Fibroblast of pulmonary artery (primary cell): ENCODE results near the gene CSRP1.
A peak's percentile ranks its signal among the peaks of the same experiment; 100 is the strongest.

Experiments
- DNase-seq: peaks from one replicate; pipeline ENCODE4 v3.0.0-alpha.2; 2010; ENCODE audit warnings: low read depth
- H3K4me3 ChIP-seq: replicated peaks from 2 replicates; pipeline ENCODE4 v1.5.1; 2011; ENCODE audit warnings: low read depth, mild to moderate bottlenecking, control low read depth, low read length, moderate library complexity
- TF ChIP-seq, protein P1 (sequence below): IDR thresholded peaks from 2 replicates; pipeline ENCODE4 v1.5.1; 2011; ENCODE audit warnings: mild to moderate bottlenecking, control low read depth, low read length, inconsistent platforms; ENCODE audit errors: missing control alignments

CSRP1 gene

DNA sequence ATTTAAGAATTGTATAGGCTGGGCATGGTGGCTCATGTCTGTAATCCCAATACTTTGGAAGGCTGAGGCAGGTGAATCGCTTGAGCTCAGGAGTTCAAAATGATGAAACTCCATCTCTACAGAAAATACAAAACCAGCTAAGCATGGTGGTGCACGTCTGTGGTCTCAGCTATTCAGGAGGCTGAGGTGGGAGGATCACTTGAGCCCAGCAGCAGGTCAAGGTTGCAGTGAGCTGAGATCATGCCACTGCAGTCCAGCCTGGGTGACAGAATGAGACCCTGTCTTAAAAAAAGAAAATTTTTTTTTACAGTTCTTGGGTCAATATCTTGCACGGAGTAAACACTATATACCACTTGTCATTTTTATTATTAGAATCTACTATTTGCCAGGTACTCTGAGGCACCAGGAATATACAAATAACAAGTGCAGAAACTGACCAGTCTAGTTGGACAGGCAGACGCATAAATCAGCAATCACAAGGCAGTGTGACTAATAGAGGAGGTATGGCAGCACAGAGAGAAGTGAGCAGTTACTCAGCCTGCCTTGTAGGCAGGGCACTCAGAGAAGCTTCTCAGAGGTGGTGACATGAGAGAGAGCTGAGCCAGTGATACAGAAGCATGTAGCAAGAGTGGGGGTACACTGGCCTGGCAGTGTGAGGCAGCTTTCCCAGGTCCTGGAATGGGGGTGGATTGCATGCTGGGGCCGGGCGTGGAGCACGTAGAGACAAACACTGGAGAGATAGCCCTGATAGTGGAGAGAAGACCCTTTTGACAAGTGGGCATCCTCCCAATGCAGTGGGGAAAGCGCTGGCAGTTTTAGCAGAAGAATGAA lies 45.9 kb downstream of the CSRP1 start:
- DNase-seq: peak; percentile 96
- no peak overlapping the region for H3K4me3 ChIP-seq
- TF ChIP-seq, protein P1, sequence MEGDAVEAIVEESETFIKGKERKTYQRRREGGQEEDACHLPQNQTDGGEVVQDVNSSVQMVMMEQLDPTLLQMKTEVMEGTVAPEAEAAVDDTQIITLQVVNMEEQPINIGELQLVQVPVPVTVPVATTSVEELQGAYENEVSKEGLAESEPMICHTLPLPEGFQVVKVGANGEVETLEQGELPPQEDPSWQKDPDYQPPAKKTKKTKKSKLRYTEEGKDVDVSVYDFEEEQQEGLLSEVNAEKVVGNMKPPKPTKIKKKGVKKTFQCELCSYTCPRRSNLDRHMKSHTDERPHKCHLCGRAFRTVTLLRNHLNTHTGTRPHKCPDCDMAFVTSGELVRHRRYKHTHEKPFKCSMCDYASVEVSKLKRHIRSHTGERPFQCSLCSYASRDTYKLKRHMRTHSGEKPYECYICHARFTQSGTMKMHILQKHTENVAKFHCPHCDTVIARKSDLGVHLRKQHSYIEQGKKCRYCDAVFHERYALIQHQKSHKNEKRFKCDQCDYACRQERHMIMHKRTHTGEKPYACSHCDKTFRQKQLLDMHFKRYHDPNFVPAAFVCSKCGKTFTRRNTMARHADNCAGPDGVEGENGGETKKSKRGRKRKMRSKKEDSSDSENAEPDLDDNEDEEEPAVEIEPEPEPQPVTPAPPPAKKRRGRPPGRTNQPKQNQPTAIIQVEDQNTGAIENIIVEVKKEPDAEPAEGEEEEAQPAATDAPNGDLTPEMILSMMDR: no peak

DNA sequence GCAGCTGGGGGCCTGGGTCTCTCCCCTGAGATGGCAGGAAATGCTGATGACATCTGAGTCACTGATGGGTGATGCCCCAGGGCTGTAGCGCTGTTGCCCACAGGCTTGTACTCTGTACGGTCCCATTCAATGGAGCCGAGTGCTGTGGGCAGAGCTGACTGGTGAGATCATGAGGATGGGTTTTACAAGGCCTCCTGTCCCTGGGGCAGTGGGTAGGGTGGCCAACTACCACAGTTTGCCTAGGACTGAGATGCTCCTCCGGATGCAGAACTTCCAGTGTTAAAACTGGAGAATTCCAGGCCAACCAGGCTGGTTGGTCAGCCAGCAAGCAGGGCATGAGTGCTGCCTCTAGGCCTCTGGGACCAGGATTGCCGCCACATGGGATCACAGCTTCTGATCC lies 47.1 kb downstream of the CSRP1 start:
- H3K4me3 ChIP-seq: no peak overlapping the region
- TF ChIP-seq, protein P1: no peak
- no peak for DNase-seq

DNA sequence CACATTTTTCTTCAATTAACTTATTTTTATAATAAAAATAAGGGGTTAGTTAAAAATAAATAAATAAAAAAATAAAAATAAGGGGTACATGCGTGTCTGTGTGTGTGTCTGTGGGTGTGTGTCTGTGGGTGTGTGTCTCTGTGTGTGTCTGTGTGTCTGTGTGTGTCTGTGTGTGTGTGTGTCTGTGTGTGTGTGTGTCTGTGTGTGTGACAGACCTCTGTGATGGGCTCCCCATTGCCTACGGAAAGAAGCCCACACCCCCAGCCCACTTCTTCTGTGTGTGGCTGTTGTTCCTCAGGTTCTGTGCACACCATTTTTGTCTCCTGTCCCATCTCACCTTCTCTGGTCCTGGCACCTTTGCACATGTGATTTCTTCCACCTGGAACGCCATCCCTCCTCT lies 47.9 kb downstream of the CSRP1 start:
- no peak for DNase-seq
- H3K4me3 ChIP-seq: no peak overlapping the region
- TF ChIP-seq, protein P1: no peak

DNA sequence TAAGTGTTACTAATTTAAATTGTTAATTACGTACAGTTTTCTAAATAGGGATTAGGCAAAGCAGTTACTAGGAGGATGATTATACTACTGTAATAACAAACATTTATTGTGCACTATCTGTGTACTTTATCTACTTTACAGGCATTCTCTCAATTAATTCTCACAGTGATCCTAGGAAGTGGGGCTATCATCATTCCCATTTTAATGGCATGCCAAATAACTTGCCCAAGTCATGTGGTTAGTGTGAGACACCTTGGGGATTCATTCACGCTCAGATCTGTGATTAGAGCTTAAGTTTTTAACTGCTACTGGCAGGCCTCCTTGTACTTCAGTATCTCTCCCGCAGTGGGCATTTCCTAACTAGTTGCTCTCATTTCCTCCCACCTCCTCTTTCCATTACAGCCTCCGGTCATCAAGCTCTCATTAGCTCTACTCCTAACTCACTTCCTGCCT lies 49.4 kb downstream of the CSRP1 start:
- H3K4me3 ChIP-seq: no peak overlapping the region
- DNase-seq: no peak
- TF ChIP-seq, protein P1: no peak

DNA sequence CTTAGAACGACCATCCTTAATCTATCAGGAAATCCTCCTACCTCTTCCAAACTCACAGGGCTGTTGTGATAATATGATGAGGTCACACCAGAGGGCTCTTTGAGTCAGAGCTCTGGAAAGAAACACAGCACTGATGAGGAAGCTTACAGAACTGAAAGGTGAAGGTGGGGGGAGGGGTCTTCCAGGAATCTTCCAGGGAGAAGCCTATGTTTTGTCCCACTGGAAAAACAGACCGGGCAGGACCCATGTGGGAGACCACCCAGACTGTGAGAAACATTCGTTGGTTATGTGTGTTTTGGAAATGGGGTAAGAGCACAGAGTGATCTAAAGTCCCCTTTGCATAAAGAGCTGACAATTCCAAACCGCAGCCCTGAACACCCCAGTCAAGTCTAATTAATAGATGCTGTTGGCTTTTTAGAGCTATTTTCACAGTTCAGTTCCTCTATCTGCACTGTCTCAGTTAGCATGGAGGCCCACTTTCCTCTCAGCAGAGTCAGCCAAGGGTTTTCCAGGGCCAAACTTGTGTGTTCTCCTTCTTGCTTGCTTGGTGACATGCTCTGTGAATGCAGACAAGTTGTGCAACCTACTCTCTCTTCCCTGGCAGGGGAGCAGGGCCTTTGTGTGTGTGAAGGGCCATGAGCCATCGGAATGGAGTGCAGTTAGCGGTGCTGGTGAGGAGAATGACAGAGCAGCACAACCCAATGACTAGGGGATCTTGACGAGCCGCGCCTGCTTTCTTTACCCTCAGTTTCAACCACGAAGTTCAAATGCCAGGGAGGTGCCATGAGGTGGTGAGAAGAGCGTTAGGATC lies 50.2 kb downstream of the CSRP1 start:
- TF ChIP-seq, protein P1: no peak
- H3K4me3 ChIP-seq: no peak overlapping the region
- peak; percentile 97 for DNase-seq

DNA sequence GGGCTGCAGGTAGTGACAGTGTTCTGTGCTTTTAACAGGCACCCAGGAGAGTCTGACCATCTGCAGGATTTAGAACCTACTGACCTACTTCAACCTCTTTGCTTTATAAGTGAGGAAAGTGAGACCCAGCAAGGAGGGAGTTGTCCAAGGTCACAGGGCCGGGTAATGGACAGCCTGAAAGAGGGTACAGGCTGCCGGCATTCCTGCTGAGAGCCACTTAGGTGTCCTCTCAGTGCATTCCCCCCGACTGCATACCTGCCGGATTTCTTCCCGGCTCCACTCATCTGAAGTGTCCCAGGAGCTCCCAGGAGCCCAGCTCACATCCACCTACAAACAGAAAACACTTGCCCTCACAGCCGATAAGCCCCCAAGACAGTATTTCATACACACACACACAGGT lies 51.8 kb downstream of the CSRP1 start:
- H3K4me3 ChIP-seq: no peak overlapping the region
- TF ChIP-seq, protein P1: no peak
- no peak for DNase-seq
